ENCODE results near the gene LILRB1.
A peak's percentile ranks its signal among the peaks of the same experiment; 100 is the strongest.

The LILRB1 gene

DNA sequence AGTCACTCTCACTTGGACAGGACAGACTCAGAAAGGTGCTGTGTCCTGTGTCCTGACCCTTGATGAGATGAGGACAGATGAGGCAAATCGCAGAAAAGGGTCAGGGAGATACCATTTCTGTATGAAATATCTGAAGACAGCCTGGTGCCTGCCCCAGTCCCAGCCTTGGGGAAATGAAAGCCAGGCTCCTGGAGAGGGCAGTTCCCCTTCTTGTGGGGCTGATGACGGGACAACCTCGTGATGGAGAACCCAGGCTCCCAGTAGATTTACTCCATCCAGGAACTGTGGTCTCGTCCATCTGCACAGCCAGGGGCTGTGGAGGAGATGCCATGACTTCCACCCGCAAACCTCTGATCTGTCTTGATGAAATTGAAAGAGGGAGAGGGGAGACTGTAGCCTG lies 13.8 kb downstream of the LILRB1 start:
- no peak for DNase-seq (ENCODE audit: extremely low spot score)
- ChIA-PET CTCF (no interaction called here), POLR2A (no interaction called here)
- TF ChIP-seq BHLHE40 (IDR thresholded peaks at IDR 0.05; ENCODE audit: borderline replicate concordance) (no peak), LEF1 (IDR thresholded peaks at IDR 0.05; ENCODE audit: borderline replicate concordance) (no peak), FOXK2 (IDR thresholded peaks at IDR 0.05) (no peak), NFRKB (IDR thresholded peaks at IDR 0.05) (no peak), TARDBP (IDR thresholded peaks at IDR 0.05) (no peak), SUZ12 (IDR thresholded peaks at IDR 0.05) (no peak), FOXM1 (IDR thresholded peaks at IDR 0.05; ENCODE audit: borderline replicate concordance) (no peak), SP1 (IDR thresholded peaks at IDR 0.05) (no peak), ZNF384 (IDR thresholded peaks at IDR 0.05) (no peak), ELF4 (IDR thresholded peaks at IDR 0.05) (no peak), FOXA1 (IDR thresholded peaks at IDR 0.05) (no peak), CTBP1 (IDR thresholded peaks at IDR 0.05; ENCODE audit: borderline replicate concordance) (no peak), HDGF (IDR thresholded peaks at IDR 0.05; ENCODE audit: borderline replicate concordance) (no peak), ARNT (IDR thresholded peaks at IDR 0.05) (no peak)
- TF ChIP-seq, protein P1, sequence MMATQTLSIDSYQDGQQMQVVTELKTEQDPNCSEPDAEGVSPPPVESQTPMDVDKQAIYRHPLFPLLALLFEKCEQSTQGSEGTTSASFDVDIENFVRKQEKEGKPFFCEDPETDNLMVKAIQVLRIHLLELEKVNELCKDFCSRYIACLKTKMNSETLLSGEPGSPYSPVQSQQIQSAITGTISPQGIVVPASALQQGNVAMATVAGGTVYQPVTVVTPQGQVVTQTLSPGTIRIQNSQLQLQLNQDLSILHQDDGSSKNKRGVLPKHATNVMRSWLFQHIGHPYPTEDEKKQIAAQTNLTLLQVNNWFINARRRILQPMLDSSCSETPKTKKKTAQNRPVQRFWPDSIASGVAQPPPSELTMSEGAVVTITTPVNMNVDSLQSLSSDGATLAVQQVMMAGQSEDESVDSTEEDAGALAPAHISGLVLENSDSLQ (IDR thresholded peaks at IDR 0.05), result no peak

DNA sequence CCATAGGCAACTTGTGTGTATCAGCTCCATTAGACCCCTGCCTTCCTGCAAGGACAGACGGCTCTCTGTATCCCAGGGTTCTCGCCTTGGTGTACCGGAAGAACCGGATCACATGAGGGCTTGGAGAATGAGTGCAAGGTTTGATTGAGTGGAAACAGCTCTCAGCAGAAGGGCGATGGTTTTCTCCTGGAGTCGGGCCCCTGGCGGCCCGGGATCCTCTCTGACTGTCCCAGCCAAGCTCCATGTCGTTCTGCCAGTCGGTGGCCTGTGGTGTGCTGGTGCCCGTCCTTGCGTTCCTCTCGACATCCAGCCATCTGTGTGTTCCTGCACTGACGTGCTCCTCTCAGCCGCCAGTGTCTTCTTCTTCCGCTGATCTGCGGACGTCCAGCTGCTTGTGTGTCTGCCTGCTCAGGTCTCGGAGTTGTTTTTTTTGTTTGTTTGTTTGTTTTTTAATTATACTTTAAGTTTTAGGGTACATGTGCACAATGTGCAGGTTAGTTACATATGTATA lies 16.1 kb downstream of the LILRB1 start:
- CTCF ChIA-PET, result no interaction called here
- no peak for DNase-seq (ENCODE audit: extremely low spot score)
- POLR2A ChIA-PET, result no interaction called here

DNA sequence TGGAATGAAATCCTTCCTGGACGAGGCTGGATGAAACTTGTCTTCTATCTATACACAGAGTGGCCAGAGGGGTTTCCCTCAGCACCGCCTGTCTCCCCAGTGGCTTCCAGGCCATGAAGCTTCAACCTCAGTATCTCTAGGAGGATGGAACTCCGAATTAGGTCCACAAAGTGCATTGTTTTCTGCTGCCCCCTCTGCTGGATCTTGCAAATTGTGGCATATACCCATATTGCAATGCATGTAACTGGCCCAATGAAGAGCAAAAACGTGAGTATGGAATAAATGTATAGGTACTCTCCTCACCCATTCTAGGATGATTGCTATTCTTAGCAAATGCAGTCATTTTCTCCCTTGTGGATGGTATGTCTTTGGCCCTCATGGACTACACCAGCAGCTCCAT lies 17.8 kb downstream of the LILRB1 start:
- ChIA-PET CTCF (no interaction called here), POLR2A (no interaction called here)
- no peak for DNase-seq (ENCODE audit: extremely low spot score)
- TF ChIP-seq SP1 (IDR thresholded peaks at IDR 0.05) (no peak), FOXM1 (IDR thresholded peaks at IDR 0.05; ENCODE audit: borderline replicate concordance) (no peak), ARNT (IDR thresholded peaks at IDR 0.05) (no peak), SUZ12 (IDR thresholded peaks at IDR 0.05) (no peak), CTBP1 (IDR thresholded peaks at IDR 0.05; ENCODE audit: borderline replicate concordance) (no peak), NFRKB (IDR thresholded peaks at IDR 0.05) (no peak), TARDBP (IDR thresholded peaks at IDR 0.05) (no peak), FOXK2 (IDR thresholded peaks at IDR 0.05) (no peak), L3MBTL2 (conservative IDR thresholded peaks at IDR 0.05) (no peak), HDGF (IDR thresholded peaks at IDR 0.05; ENCODE audit: borderline replicate concordance) (no peak), LEF1 (IDR thresholded peaks at IDR 0.05; ENCODE audit: borderline replicate concordance) (no peak), BHLHE40 (IDR thresholded peaks at IDR 0.05; ENCODE audit: borderline replicate concordance) (no peak), ELF4 (IDR thresholded peaks at IDR 0.05) (no peak), FOXA1 (IDR thresholded peaks at IDR 0.05) (no peak), ZNF384 (IDR thresholded peaks at IDR 0.05) (no peak)
- TF ChIP-seq, protein P1 (IDR thresholded peaks at IDR 0.05), result no peak

More for the DNA sequence above, 16.1 kb downstream of the LILRB1 start:
- TF ChIP-seq FOXK2 (IDR thresholded peaks at IDR 0.05), result no peak
- TF ChIP-seq HDGF (IDR thresholded peaks at IDR 0.05; ENCODE audit: borderline replicate concordance), result no peak
- TF ChIP-seq SP1 (IDR thresholded peaks at IDR 0.05), result no peak
- TF ChIP-seq L3MBTL2 (conservative IDR thresholded peaks at IDR 0.05), result no peak
- TF ChIP-seq FOXA1 (IDR thresholded peaks at IDR 0.05), result no peak
- no peak for TF ChIP-seq CTBP1 (IDR thresholded peaks at IDR 0.05; ENCODE audit: borderline replicate concordance)
- TF ChIP-seq ARNT (IDR thresholded peaks at IDR 0.05), result no peak
- no peak for TF ChIP-seq BHLHE40 (IDR thresholded peaks at IDR 0.05; ENCODE audit: borderline replicate concordance)
- no peak for TF ChIP-seq LEF1 (IDR thresholded peaks at IDR 0.05; ENCODE audit: borderline replicate concordance)
- TF ChIP-seq, protein P1 (IDR thresholded peaks at IDR 0.05), result no peak
- TF ChIP-seq FOXM1 (IDR thresholded peaks at IDR 0.05; ENCODE audit: borderline replicate concordance), result no peak
- TF ChIP-seq NFRKB (IDR thresholded peaks at IDR 0.05), result no peak
- no peak for TF ChIP-seq TARDBP (IDR thresholded peaks at IDR 0.05)
- TF ChIP-seq SUZ12 (IDR thresholded peaks at IDR 0.05), result no peak
- TF ChIP-seq ELF4 (IDR thresholded peaks at IDR 0.05), result no peak
- TF ChIP-seq ZNF384 (IDR thresholded peaks at IDR 0.05), result no peak

DNA sequence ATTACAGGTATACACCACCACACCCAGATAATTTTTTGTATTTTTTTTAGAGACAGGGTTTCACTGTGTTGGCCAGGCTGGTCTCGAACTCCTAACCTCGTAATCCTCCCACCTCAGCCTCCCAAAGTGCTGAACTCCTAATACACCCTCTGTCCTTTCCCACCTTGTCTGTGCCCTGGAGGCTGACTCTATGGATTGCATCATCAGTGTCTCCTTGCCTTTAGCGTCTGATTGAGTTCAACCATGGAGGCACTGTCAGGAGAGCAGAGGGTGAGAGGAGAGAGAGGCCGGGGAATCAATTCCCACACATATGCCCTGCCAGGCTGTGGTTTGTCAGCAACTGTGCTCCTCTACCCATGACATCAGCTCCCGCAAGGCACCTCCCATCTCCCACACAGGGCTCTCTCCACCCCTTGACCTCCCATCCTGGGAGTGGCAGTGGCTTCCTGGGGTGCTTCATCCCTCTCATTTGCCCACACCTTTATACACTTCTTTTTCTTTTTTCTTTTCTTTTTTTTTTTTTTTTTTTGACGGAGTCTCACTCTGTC lies 19.9 kb downstream of the LILRB1 start:
- no peak for DNase-seq (ENCODE audit: extremely low spot score)
- CTCF ChIA-PET, result no interaction called here
- POLR2A ChIA-PET, result no interaction called here
- TF ChIP-seq FOXA1 (IDR thresholded peaks at IDR 0.05) (no peak), TARDBP (IDR thresholded peaks at IDR 0.05) (no peak), L3MBTL2 (conservative IDR thresholded peaks at IDR 0.05) (no peak), ELF4 (IDR thresholded peaks at IDR 0.05) (no peak), FOXK2 (IDR thresholded peaks at IDR 0.05) (no peak), SUZ12 (IDR thresholded peaks at IDR 0.05) (no peak), ARNT (IDR thresholded peaks at IDR 0.05) (no peak), HDGF (IDR thresholded peaks at IDR 0.05; ENCODE audit: borderline replicate concordance) (no peak), ZNF384 (IDR thresholded peaks at IDR 0.05) (no peak), LEF1 (IDR thresholded peaks at IDR 0.05; ENCODE audit: borderline replicate concordance) (no peak), SP1 (IDR thresholded peaks at IDR 0.05) (no peak), CTBP1 (IDR thresholded peaks at IDR 0.05; ENCODE audit: borderline replicate concordance) (no peak), NFRKB (IDR thresholded peaks at IDR 0.05) (no peak), FOXM1 (IDR thresholded peaks at IDR 0.05; ENCODE audit: borderline replicate concordance) (no peak), BHLHE40 (IDR thresholded peaks at IDR 0.05; ENCODE audit: borderline replicate concordance) (no peak)
- TF ChIP-seq, protein P1 (IDR thresholded peaks at IDR 0.05), result no peak

DNA sequence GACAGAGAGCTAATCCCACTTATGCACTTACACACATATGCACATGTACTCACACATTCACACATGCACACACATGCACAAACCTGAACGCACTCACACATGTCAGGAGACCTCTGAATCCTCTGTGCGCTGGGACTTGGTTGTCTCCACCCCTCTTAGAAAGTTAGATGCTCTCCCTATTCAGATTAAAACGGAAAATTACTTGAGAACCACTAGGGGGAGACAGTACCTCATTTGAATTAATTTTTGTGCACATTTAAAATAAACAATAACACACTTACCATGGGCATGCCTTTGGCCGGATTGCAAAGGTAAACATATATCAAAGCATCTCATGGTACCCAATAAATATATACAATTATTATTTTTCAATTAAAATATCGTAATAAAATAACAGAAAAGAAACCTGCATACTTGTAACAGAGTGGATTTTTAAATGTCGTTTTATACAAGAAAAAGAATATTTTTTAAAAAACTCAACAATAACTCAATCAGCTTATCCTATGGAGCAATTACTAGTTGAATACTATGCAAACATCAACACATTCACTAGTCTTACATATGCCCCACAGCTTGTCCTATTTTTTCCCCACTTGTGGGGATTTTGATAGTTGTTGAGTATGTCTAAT lies 23.0 kb downstream of the LILRB1 start:
- peak; percentile 40 for DNase-seq (ENCODE audit: extremely low spot score)
- ChIA-PET CTCF (no interaction called here), POLR2A (no interaction called here)
- TF ChIP-seq SP1 (IDR thresholded peaks at IDR 0.05), result no peak
- no peak for TF ChIP-seq ZNF384 (IDR thresholded peaks at IDR 0.05)
- TF ChIP-seq BHLHE40 (IDR thresholded peaks at IDR 0.05; ENCODE audit: borderline replicate concordance), result no peak
- TF ChIP-seq NFRKB (IDR thresholded peaks at IDR 0.05), result no peak
- no peak for TF ChIP-seq TARDBP (IDR thresholded peaks at IDR 0.05)
- no peak for TF ChIP-seq FOXK2 (IDR thresholded peaks at IDR 0.05)
- TF ChIP-seq L3MBTL2 (conservative IDR thresholded peaks at IDR 0.05), result no peak
- TF ChIP-seq FOXM1 (IDR thresholded peaks at IDR 0.05; ENCODE audit: borderline replicate concordance), result no peak
- TF ChIP-seq, protein P1 (IDR thresholded peaks at IDR 0.05), result no peak
- no peak for TF ChIP-seq ELF4 (IDR thresholded peaks at IDR 0.05)
- TF ChIP-seq LEF1 (IDR thresholded peaks at IDR 0.05; ENCODE audit: borderline replicate concordance), result no peak
- TF ChIP-seq HDGF (IDR thresholded peaks at IDR 0.05; ENCODE audit: borderline replicate concordance), result no peak
- TF ChIP-seq CTBP1 (IDR thresholded peaks at IDR 0.05; ENCODE audit: borderline replicate concordance), result no peak
- TF ChIP-seq ARNT (IDR thresholded peaks at IDR 0.05), result no peak
- TF ChIP-seq SUZ12 (IDR thresholded peaks at IDR 0.05), result no peak
- no peak for TF ChIP-seq FOXA1 (IDR thresholded peaks at IDR 0.05)

Measured in HEK293T (cell line).